ENCODE data around the gene EEFSEC. TPM values are rescaled to one million over a fixed set of nuclear protein-coding genes. Genes with fewer than 3 reads are reported as not detected.

The EEFSEC gene
- polyA plus RNA-seq, 1 donor (not counting 4 experiments of a cell fraction or from before 2014, with no cell fraction given): 8.7 TPM

- no peak for DNase-seq (ENCODE audit: low read depth, low spot score)
- no peaks in the 10 kb centered on the region for H3K79me2 ChIP-seq (ENCODE audit: control insufficient read depth, insufficient read depth, low read length)
- no peak overlapping the region for H3K4me3 ChIP-seq (ENCODE audit: control insufficient read depth in 2 of 3, extremely low read depth in 1 of 3, insufficient read depth in 2 of 3, low read depth in 1 of 3, low read length in 3 of 3)
- no peak overlapping the region for H3K4me2 ChIP-seq (ENCODE audit: control insufficient read depth, extremely low read depth, insufficient read depth, low read depth, low read length)
- FAIRE-seq: no peak
- H3K9me3 ChIP-seq (ENCODE audit: control insufficient read depth, low read depth, low read length): no peaks in the 10 kb centered on the region
- H3K9me1 ChIP-seq (ENCODE audit: control insufficient read depth, extremely low read depth, insufficient read depth, low read length): no peaks in the 10 kb centered on the region
- dilution Hi-C loops (cut with MboI; ENCODE audit: extremely low pct_ligation_motif_present, low sequenced_read_pairs): no loop called here
- H3K9ac ChIP-seq (ENCODE audit: control insufficient read depth, extremely low read depth, insufficient read depth, low read length): no peak overlapping the region
- no peak overlapping the region for H3K27ac ChIP-seq (ENCODE audit: control insufficient read depth, insufficient read depth, low read length)
- H2AFZ ChIP-seq (ENCODE audit: control insufficient read depth, low read length): no peak overlapping the region
- H4K20me1 ChIP-seq (ENCODE audit: control insufficient read depth, extremely low read depth, insufficient read depth, low read length): no peaks in the 10 kb centered on the region
- no peaks in the 10 kb centered on the region for H3K36me3 ChIP-seq (ENCODE audit: control insufficient read depth in 2 of 2, extremely low read depth in 1 of 2, insufficient read depth in 2 of 2, low read length in 2 of 2)
- H3K27me3 ChIP-seq (ENCODE audit: control insufficient read depth, extremely low read depth, insufficient read depth, low read length): no peaks in the 10 kb centered on the region
- H3K4me1 ChIP-seq (ENCODE audit: control insufficient read depth, extremely low read depth, insufficient read depth, low read length): no peaks in the 10 kb centered on the region
- TF ChIP-seq EZH2 (IDR thresholded peaks at IDR 0.05; ENCODE audit: low read length): no peak
- no peak for TF ChIP-seq CTCF (optimal IDR thresholded peaks at IDR 0.05 in 1 of 3, IDR thresholded peaks at IDR 0.05 in 1 of 3, conservative IDR thresholded peaks at IDR 0.05 in 1 of 3; ENCODE audit: extremely low read depth in 1 of 3, insufficient read depth in 2 of 3, low read length in 3 of 3)
These were observed 251.2 kb downstream of the EEFSEC start for GRCh38 chr3:128404276-128405068.

GRCh38 chr3:128405554-128406277, 252.4 kb downstream of the EEFSEC start:
- H3K4me1 ChIP-seq (ENCODE audit: control insufficient read depth, extremely low read depth, insufficient read depth, low read length): no peaks in the 10 kb centered on the region
- dilution Hi-C loops (cut with MboI; ENCODE audit: extremely low pct_ligation_motif_present, low sequenced_read_pairs): no loop called here
- TF ChIP-seq EZH2 (IDR thresholded peaks at IDR 0.05; ENCODE audit: low read length) (no peak), CTCF (optimal IDR thresholded peaks at IDR 0.05 in 1 of 3, IDR thresholded peaks at IDR 0.05 in 1 of 3, conservative IDR thresholded peaks at IDR 0.05 in 1 of 3; ENCODE audit: extremely low read depth in 1 of 3, insufficient read depth in 2 of 3, low read length in 3 of 3) (no peak)
- FAIRE-seq (no peak), DNase-seq (ENCODE audit: low read depth, low spot score) (no peak)
- H3K27me3 ChIP-seq (ENCODE audit: control insufficient read depth, extremely low read depth, insufficient read depth, low read length): no peaks in the 10 kb centered on the region
- H3K9ac ChIP-seq (ENCODE audit: control insufficient read depth, extremely low read depth, insufficient read depth, low read length): no peak overlapping the region
- no peaks in the 10 kb centered on the region for H3K9me3 ChIP-seq (ENCODE audit: control insufficient read depth, low read depth, low read length)
- no peak overlapping the region for H2AFZ ChIP-seq (ENCODE audit: control insufficient read depth, low read length)
- H3K27ac ChIP-seq (ENCODE audit: control insufficient read depth, insufficient read depth, low read length): no peak overlapping the region
- H4K20me1 ChIP-seq (ENCODE audit: control insufficient read depth, extremely low read depth, insufficient read depth, low read length): no peaks in the 10 kb centered on the region
- H3K4me2 ChIP-seq (ENCODE audit: control insufficient read depth, extremely low read depth, insufficient read depth, low read depth, low read length): no peak overlapping the region
- no peaks in the 10 kb centered on the region for H3K36me3 ChIP-seq (ENCODE audit: control insufficient read depth in 2 of 2, extremely low read depth in 1 of 2, insufficient read depth in 2 of 2, low read length in 2 of 2)
- H3K9me1 ChIP-seq (ENCODE audit: control insufficient read depth, extremely low read depth, insufficient read depth, low read length): no peaks in the 10 kb centered on the region
- H3K4me3 ChIP-seq (ENCODE audit: control insufficient read depth in 2 of 3, extremely low read depth in 1 of 3, insufficient read depth in 2 of 3, low read depth in 1 of 3, low read length in 3 of 3): no peak overlapping the region
- no peaks in the 10 kb centered on the region for H3K79me2 ChIP-seq (ENCODE audit: control insufficient read depth, insufficient read depth, low read length)
